ENCODE data around the gene PPT1.

Gene PPT1

DNA sequence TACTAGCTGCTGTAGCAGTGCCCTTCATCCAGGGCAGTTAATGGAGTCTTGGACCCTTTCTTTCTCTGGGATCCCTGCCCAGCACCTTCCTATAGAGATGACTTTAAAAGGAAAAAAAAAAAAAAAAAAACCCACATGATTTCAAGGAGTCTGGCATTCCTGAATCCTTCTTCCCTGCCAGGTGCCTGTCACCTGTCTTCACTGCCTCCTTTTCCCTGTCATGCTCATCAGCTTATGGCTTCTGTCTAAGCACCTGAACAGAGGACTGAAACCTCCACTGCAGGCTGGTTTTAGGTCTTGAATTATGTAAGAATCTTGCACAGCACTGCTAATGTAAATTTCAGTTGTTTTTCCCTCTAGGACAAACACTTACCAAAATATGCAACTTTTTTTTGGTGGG, 24.9 kb downstream of the PPT1 start:
- no peaks in the 10 kb centered on the region for H3K9me3 Mint-ChIP-seq
- H3K27ac Mint-ChIP-seq: peak overlapping the region in 1 of 2 donors; percentile 65
- ATAC-seq (no peak), DNase-seq (no peak)
- H3K4me1 Mint-ChIP-seq: peaks cover 13% of the 10 kb centered on the region
- no peak overlapping the region for H3K4me3 Mint-ChIP-seq
- H3K27me3 Mint-ChIP-seq: no peaks in the 10 kb centered on the region

- ATAC-seq (no peak), DNase-seq (no peak)
- Mint-ChIP-seq H3K4me1 (peaks cover 53% of the 10 kb centered on the region), H3K27ac (peak overlapping the region; percentile 92 to 93), H3K27me3 (no peaks in the 10 kb centered on the region), H3K4me3 (no peak overlapping the region), H3K9me3 (no peaks in the 10 kb centered on the region)
These were observed 29.2 kb downstream of the PPT1 start for GRCh38 chr1:40067851-40068250.

DNA sequence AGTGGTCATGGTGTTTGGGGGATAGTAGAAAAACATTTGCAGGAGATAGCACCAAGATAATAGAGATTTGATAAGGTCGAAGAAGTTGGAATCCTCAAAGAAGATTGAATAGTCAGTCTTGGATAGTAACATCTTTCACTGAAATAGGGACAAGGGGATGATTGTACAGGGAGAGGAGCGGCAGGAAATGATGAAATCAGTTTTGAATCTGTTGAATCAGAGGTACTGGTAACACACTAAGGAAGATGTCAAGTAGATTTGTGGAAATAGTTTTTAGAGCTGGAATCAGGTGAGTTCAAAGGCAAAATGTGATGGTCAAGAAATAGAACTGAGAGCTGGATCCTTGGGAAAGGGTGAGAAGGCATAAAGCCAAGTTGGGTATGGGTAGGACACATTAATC, 30.0 kb downstream of the PPT1 start:
- ATAC-seq (no peak), DNase-seq (no peak)
- peak overlapping the region; percentile 92 to 93 for H3K27ac Mint-ChIP-seq
- peaks cover 51% of the 10 kb centered on the region for H3K4me1 Mint-ChIP-seq
- no peak overlapping the region for H3K4me3 Mint-ChIP-seq
- no peaks in the 10 kb centered on the region for H3K27me3 Mint-ChIP-seq
- H3K9me3 Mint-ChIP-seq: no peaks in the 10 kb centered on the region

- Mint-ChIP-seq H3K27me3 (no peaks in the 10 kb centered on the region), H3K9me3 (no peaks in the 10 kb centered on the region), H3K27ac (peak overlapping the region in 1 of 2 donors; percentile 96), H3K4me3 (no peak overlapping the region), H3K4me1 (peaks cover 70% of the 10 kb centered on the region)
- DNase-seq: no peak
- ATAC-seq: no peak
These were observed 32.1 kb downstream of the PPT1 start for GRCh38 chr1:40064797-40065499.

- H3K27ac Mint-ChIP-seq: peak overlapping the region; percentile 80 to 92
These were observed 36.9 kb downstream of the PPT1 start for GRCh38 chr1:40059960-40060750.

GRCh38 chr1:40059338-40059959, 37.6 kb downstream of the PPT1 start:
- ATAC-seq: peak; percentile 77
- H3K27ac Mint-ChIP-seq: peak overlapping the region; percentile 80 to 92
- H3K4me3 Mint-ChIP-seq: peak overlapping the region; percentile 66 to 72
- H3K4me1 Mint-ChIP-seq: peaks cover 90% of the 10 kb centered on the region
- DNase-seq: peak; percentile 29 to 35
- no peaks in the 10 kb centered on the region for H3K27me3 Mint-ChIP-seq
- no peaks in the 10 kb centered on the region for H3K9me3 Mint-ChIP-seq

More at GRCh38 chr1:40059960-40060750, 36.9 kb downstream of the PPT1 start:
- DNase-seq (no peak), ATAC-seq (peak; percentile 14)
- Mint-ChIP-seq H3K4me3 (peak overlapping the region; percentile 66 to 71), H3K27me3 (no peaks in the 10 kb centered on the region), H3K9me3 (no peaks in the 10 kb centered on the region), H3K4me1 (peaks cover 90% of the 10 kb centered on the region)

GRCh38 chr1:40058453-40059337, 38.4 kb downstream of the PPT1 start:
- Mint-ChIP-seq H3K4me1 (peaks cover 90% of the 10 kb centered on the region), H3K27me3 (no peaks in the 10 kb centered on the region), H3K9me3 (no peaks in the 10 kb centered on the region), H3K27ac (peak overlapping the region; percentile 81 to 92), H3K4me3 (peak overlapping the region; percentile 66 to 72)
- ATAC-seq (peak; percentile 60), DNase-seq (no peak)

DNA sequence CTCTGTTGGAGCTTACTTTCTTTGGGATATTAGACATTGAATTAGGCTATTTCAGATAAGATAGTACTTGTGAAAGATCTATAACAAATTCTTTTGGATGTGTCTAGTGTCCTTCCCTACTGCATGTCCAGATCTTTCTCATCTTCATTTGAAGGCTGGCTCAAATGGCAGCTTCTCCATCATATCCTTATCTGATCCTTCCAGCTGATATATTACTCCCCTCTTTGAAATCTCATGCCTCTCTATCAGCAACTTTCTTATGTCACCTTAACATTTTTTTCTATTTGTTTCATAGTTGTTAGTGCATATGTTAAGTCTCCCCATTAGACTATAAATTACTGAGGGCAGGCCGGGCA, 39.0 kb downstream of the PPT1 start:
- no peak for DNase-seq
- no peaks in the 10 kb centered on the region for H3K27me3 Mint-ChIP-seq
- no peaks in the 10 kb centered on the region for H3K9me3 Mint-ChIP-seq
- no peak for ATAC-seq
- peaks cover 91% of the 10 kb centered on the region for H3K4me1 Mint-ChIP-seq
- H3K27ac Mint-ChIP-seq: peak overlapping the region; percentile 81 to 82
- peak overlapping the region; percentile 66 to 72 for H3K4me3 Mint-ChIP-seq

GRCh38 chr1:40057310-40058030, 39.6 kb downstream of the PPT1 start:
- Mint-ChIP-seq H3K9me3 (no peaks in the 10 kb centered on the region), H3K27me3 (no peaks in the 10 kb centered on the region), H3K27ac (peak overlapping the region in 1 of 2 donors; percentile 54), H3K4me1 (peaks cover 95% of the 10 kb centered on the region), H3K4me3 (peak overlapping the region in 1 of 2 donors; percentile 7)
- ATAC-seq: no peak
- no peak for DNase-seq

- Mint-ChIP-seq H3K4me3 (no peak overlapping the region), H3K27me3 (no peaks in the 10 kb centered on the region), H3K4me1 (peaks cover 95% of the 10 kb centered on the region), H3K9me3 (no peaks in the 10 kb centered on the region), H3K27ac (peak overlapping the region; percentile 54 to 80)
- peak; percentile 58 for ATAC-seq
- DNase-seq: no peak
These were observed 40.3 kb downstream of the PPT1 start for GRCh38 chr1:40056519-40057309.

DNA sequence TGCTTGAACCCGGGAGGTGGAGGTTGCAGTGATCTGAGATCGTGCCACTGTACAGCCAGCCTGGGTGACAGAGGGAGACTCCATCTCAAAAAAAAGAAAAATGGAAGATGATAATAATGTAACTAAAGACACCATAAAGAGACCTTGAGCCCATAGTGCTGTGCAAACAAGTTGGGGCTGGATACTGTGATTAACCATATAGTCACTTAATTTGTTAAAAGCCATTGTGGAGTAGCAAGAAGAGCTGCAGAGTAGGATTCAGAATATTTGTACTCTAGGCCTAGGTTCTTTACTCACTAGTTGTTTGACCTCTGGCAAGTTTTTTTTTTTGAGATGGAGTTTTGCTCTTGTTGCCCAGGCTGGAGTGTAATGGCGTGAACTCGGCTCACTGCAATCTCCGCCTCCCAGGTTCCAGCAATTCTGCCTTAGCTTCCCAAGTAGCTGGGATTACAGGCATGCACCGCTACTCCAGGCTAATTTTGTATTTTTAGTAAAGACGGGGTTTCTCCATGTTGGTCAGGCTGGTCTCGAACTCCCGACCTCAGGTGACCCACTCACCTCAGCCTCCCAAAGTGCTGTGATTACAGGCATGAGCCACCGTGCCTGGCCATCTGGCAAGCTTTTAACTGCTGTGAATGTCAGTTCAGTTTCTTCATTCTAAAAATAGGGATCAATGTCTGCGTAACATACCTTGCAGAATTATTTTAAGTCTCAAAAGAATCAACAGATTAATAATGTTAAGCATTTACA, 43.7 kb downstream of the PPT1 start:
- Mint-ChIP-seq H3K4me1 (peaks cover 96% of the 10 kb centered on the region), H3K27ac (no peak overlapping the region), H3K27me3 (no peaks in the 10 kb centered on the region), H3K4me3 (no peak overlapping the region), H3K9me3 (no peaks in the 10 kb centered on the region)
- DNase-seq (no peak), ATAC-seq (no peak)

GRCh38 chr1:40050863-40051262, 46.2 kb downstream of the PPT1 start:
- Mint-ChIP-seq H3K4me1 (peaks cover 88% of the 10 kb centered on the region), H3K9me3 (no peaks in the 10 kb centered on the region), H3K27me3 (no peaks in the 10 kb centered on the region), H3K27ac (peak overlapping the region in 1 of 2 donors; percentile 86), H3K4me3 (peak overlapping the region; percentile 29 to 40)
- ATAC-seq (no peak), DNase-seq (no peak)

DNA sequence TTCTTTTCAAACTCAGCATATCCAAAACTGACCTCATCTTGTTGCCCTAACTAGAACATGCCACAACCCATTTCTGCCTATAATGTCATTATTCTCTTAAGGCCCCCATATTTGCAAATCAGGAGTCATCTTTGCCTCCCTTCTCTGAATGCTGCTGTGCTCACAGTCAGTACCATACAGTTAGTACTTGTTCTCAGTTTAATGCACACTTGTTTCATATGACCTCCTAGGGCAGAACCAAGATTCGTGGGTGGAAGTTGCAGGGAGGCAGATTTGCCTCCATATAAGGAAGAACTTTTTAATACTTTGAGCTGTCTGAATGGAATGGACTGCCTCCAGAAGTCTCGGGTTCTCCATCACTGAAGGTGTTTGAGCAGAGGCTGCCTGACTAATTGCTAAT, 47.3 kb downstream of the PPT1 start:
- Mint-ChIP-seq H3K27me3 (no peaks in the 10 kb centered on the region), H3K4me1 (peaks cover 88% of the 10 kb centered on the region), H3K4me3 (peak overlapping the region; percentile 9 to 73), H3K27ac (peak overlapping the region in 1 of 2 donors; percentile 23), H3K9me3 (no peaks in the 10 kb centered on the region)
- peak; percentile 82 for ATAC-seq
- DNase-seq: peak in 1 of 2 donors; percentile 33

All from stimulated activated naive CD8-positive, alpha-beta T cell treated with anti-CD3 and anti-CD28 coated beads, Interleukin-15, amount 100 ng/mL, for 72 hours (primary cell).